Epithelial cell of proximal tubule (primary cell): ENCODE measurements around the gene PPM1E. TPM values are rescaled to one million over a fixed set of nuclear protein-coding genes. Genes with fewer than 3 reads are reported as not detected.
A peak's percentile ranks its signal among the peaks of the same experiment; 100 is the strongest.
"Not testable (repeated sequence)": the region's sequence is repeated elsewhere in the genome, so short reads cannot be mapped to it uniquely, and the experiment has no call there.

ENCODE experiments used
- DNase-seq: peaks from one replicate; pipeline ENCODE4 v3.0.0-alpha.2; 2011; ENCODE audit warnings: low read depth
- H3K4me3 ChIP-seq: 2 replicates; pipeline ENCODE4 v1.5.1; 2011; ENCODE audit warnings: low read depth, mild to moderate bottlenecking, low read length
- total RNA-seq: library from RNA; depleted of rRNA; stranded (reverse); fragments of >200 nt; gene quantifications from 2 replicates; pipeline ENCODE4 v1.2.3, GENCODE V29; 2015
- TF ChIP-seq, protein P1 (sequence below): conservative IDR thresholded peaks from 2 replicates; pipeline ENCODE4 v1.5.1; 2012; ENCODE audit warnings: low read depth, mild to moderate bottlenecking, low read length

The PPM1E gene
- total RNA-seq, 1 donor from 2014 or later = 1.7 TPM

DNA sequence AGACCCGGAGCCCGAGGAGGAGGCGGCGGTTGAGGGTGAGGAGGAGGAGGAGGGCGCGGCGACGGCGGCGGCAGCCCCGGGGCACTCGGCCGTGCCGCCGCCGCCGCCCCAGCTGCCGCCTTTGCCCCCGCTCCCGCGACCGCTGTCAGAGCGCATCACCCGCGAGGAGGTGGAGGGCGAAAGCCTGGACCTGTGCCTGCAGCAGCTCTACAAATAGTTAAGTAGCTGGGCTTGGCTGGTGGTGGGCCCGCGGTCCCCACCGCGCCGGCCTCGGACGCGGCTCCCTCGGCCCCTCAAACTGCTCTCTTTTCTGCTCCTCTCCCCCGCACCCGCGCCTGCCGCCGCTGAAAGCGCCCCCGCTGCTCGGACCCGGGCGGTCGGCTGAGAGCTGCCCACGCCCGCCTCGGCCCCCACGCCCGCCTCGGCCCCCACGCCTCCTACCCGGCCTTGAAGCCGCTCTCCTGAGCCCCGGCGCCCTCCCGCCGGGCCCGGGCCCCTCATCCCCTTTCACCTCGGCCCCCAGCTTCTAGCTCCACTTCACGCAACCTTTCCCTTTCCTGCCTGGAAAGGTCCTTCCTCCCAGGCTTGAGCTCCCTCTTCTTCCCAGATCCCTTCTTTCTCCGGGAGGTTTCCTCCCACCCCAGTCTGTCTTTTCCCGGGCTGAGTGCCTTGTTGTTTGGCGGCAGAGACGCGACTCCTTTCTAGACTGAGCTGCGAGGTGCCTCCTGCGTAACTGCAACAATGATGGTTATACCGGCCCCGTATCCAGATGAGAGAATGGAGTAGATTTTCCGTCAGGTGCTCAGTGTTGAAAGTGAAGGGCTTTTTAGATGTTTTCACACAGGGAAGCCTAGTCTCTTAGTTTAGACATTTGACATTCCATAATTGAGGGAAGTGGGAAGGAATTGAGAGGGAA, 850 bp downstream of the PPM1E start:
- peak overlapping the region; percentile 62 for H3K4me3 ChIP-seq
- DNase-seq = no peak
- TF ChIP-seq, protein P1, sequence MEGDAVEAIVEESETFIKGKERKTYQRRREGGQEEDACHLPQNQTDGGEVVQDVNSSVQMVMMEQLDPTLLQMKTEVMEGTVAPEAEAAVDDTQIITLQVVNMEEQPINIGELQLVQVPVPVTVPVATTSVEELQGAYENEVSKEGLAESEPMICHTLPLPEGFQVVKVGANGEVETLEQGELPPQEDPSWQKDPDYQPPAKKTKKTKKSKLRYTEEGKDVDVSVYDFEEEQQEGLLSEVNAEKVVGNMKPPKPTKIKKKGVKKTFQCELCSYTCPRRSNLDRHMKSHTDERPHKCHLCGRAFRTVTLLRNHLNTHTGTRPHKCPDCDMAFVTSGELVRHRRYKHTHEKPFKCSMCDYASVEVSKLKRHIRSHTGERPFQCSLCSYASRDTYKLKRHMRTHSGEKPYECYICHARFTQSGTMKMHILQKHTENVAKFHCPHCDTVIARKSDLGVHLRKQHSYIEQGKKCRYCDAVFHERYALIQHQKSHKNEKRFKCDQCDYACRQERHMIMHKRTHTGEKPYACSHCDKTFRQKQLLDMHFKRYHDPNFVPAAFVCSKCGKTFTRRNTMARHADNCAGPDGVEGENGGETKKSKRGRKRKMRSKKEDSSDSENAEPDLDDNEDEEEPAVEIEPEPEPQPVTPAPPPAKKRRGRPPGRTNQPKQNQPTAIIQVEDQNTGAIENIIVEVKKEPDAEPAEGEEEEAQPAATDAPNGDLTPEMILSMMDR = no peak

DNA sequence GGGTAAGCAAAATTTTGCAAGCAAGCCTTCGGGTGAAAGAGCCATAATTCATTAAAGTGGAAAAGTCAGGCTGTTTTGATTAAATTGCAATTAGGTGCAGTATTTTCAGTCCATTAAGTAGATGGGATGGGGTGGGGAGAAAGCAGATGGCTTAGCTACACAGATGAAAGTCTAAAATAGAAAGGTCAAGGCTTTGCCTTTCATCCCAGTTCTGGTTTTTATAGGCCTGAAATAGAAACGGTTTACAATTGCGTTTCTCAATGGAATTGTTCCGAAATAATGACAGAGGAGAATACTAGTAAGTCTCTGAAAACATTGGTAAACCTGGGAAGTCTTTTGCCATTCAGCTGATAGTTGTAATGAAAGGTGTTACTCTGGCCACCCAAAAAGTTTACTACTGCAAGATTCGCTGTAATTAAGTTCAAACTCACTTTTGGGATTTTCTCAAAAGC, 1.5 kb downstream of the PPM1E start:
- no peak for DNase-seq
- H3K4me3 ChIP-seq = no peak overlapping the region
- TF ChIP-seq, protein P1 = no peak

DNA sequence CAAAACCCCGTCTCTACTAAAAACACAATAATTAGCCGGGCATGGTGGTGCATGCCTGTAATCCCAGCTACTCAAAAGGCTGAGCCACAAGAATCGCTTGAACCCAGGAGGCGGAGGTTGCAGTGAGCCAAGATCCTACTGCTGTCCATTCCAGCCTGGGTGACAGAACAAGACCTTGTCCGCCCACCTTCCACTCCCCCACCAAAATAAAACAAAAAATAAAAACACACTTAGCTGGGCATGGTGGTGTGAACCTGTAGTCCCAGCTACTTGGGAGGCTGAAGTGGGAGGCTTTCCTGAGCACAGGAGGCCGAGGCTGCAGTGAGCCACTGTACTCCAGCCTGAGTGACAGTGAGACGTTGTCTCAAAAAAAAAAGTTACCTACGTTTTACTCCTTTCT, 3.2 kb downstream of the PPM1E start:
- H3K4me3 ChIP-seq = no peak overlapping the region
- no peak for DNase-seq
- TF ChIP-seq, protein P1 = no peak

DNA sequence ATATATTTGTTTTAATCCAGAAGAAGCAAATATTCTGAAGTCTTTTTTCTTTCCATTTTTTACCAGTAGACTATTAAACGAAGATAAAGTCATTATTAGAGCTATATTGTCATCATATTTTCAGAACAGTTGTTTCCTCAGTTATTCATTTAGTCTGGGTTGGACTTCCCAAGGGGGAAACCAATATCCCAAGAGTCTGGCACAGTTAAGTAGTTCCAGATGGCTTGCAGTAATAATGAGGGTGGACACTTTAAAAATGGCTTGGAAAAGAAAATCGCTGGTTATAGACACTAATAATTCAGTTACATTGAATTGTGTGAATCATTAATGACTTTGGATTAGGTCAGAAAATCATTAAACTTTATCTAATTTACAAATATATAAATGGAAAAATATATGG, 3.9 kb downstream of the PPM1E start:
- no peak overlapping the region for H3K4me3 ChIP-seq
- DNase-seq = no peak
- TF ChIP-seq, protein P1 = no peak

DNA sequence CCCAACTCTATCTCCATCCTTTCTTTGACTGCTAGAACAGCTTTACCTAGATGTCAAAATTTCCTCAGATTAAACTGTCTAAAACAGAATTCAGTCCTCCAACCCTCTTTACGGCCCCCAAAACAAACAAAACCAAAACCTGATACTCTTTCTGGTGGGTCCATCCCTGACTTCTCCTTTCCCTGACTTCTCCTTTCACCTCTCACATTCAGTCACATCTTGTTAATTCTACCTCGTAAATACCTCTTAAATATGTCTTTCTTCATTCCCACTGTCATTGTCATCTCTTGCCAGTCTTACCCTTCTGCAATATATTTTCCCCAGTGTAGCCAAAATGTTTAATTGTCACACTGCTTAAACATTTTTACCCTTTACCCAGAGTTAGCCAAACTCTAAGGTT, 4.6 kb downstream of the PPM1E start:
- H3K4me3 ChIP-seq = no peak overlapping the region
- DNase-seq = no peak
- TF ChIP-seq, protein P1 = no peak

DNA sequence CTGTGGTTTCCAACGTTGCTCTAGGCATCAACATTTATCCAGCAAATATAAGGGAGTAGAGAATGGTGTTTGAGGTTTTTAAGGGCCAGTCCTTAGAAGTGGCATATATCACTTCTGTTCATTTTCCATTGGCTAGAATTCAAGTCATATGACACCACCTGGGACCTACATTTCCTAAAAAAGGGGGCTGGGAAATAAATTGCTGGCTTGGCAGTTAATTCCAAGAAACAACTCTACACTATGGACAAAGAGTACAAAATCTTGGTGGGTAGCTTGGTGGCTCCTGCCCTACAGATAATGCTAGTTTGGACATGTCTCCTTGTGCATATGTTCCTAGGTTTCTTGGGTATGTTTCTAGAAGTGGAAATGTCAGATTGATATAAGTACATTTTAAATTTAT, 7.6 kb downstream of the PPM1E start:
- TF ChIP-seq, protein P1 = no peak
- no peak for DNase-seq
- no peak overlapping the region for H3K4me3 ChIP-seq

DNA sequence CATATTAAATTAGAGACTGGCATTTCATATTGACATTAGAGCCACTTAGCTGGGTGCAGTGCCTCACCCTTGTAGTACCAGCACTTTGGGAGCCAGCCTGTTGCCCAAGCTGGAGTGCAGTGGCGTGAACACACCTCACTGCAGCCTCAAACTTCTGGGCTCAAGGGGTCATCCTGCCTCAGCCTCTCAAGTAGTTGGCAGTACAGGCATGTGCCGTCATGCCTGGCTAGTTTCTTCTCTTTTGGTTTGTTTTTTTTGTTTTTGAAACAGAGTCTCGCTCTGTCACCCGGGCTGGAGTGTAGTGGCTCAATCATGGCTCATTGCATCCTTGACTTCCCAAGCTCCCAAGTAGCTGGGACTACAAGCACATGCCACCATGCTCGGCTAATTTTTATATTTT, 8.7 kb downstream of the PPM1E start:
- TF ChIP-seq, protein P1 = no peak
- no peak overlapping the region for H3K4me3 ChIP-seq
- peak; percentile 47 for DNase-seq

DNA sequence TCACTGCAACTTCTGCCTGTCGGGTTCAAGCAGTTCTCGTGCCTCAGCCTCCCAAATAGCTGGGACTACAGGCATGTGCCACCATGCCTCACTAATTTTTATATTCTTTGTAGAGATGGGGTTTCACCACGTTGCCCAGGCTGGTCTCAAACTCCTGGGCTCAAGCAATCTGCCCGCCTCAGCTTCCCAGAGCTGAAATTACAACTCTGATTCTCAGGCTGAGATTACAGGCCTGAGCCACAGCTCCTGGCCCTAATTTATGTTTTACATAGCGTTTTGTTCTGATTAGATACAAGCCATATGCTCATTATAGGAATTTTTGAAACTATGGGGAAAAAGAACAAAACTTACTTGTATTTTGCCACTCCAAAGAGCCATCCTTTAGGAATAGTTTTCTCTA, 22.8 kb downstream of the PPM1E start:
- H3K4me3 ChIP-seq, DNase-seq: not testable (repeated sequence)
